ENCODE results near the gene SRGAP3. TPM values are rescaled to one million over a fixed set of nuclear protein-coding genes. Genes with fewer than 3 reads are reported as not detected.

The SRGAP3 gene
- total and polyA plus RNA-seq, 2 donors, result 3.9 to 4.4 TPM

DNA sequence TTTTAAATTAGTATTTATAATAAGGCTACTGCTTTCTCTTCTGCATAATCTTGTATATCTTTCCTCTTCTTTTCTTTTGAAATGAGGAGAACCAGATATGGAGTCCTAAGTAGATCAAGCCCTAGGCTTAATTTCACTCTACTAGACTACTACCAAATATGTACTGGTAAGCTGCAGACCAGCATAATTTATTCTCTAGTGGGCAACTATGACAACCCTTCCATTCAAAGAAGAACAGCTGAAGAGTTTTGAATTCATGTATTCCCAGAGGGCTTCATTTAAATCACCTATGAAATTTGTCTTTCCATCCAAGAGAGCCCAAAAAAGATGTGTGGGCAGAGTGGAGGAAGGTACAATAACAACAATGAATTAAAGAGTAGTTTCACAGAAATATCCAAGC lies 296.1 kb downstream of the SRGAP3 start:
- no peaks in the 10 kb centered on the region for H3K9me3 ChIP-seq (ENCODE audit: control insufficient read depth in 2 of 2, insufficient read depth in 1 of 2, low read length in 1 of 2)
- no peaks in the 10 kb centered on the region for H3K4me1 ChIP-seq (ENCODE audit: control insufficient read depth in 2 of 2, insufficient read depth in 2 of 2, low read length in 2 of 2)
- peaks cover 5 to 13% of the 10 kb centered on the region in 2 donors for H3K36me3 ChIP-seq (ENCODE audit: control insufficient read depth in 2 of 2, insufficient read depth in 2 of 2, low read length in 1 of 2)
- no peak overlapping the region for H3K4me3 ChIP-seq (ENCODE audit: low read length in 2 of 2)
- DNase-seq (ENCODE audit: low read depth in 6 of 9, low spot score in 9 of 9), result no peak
- H3K27me3 ChIP-seq (ENCODE audit: control insufficient read depth in 2 of 2, insufficient read depth in 1 of 2, low read length in 1 of 2), result no peaks in the 10 kb centered on the region
- H3K27ac ChIP-seq (ENCODE audit: low read depth in 1 of 2, low read length in 1 of 2), result no peak overlapping the region

DNA sequence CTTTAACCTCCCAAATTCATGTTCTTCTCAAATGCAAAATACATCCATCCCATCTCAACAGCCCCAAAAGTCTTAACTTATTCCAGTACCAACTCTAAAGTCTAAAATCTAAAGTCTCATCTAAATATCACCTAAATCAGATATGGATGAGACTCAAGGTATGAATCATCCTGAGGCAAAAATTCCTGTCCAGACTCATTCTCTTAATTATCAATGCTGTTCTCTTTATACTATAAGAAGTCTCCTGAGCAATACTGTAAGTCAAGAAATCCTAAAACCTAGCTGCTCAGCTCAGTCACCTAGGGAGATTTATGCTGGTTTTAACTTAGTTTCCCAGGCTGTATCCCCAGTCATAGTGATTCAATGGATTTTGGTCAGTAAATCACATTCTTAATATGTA lies 297.3 kb downstream of the SRGAP3 start:
- H3K4me1 ChIP-seq (ENCODE audit: control insufficient read depth in 2 of 2, insufficient read depth in 2 of 2, low read length in 2 of 2), result no peaks in the 10 kb centered on the region
- H3K36me3 ChIP-seq (ENCODE audit: control insufficient read depth in 2 of 2, insufficient read depth in 2 of 2, low read length in 1 of 2), result peaks cover 5 to 11% of the 10 kb centered on the region in 2 donors
- H3K27me3 ChIP-seq (ENCODE audit: control insufficient read depth in 2 of 2, insufficient read depth in 1 of 2, low read length in 1 of 2), result no peaks in the 10 kb centered on the region
- H3K4me3 ChIP-seq (ENCODE audit: low read length in 2 of 2), result no peak overlapping the region
- no peak for DNase-seq (ENCODE audit: low read depth in 6 of 9, low spot score in 9 of 9)
- H3K9me3 ChIP-seq (ENCODE audit: control insufficient read depth in 2 of 2, insufficient read depth in 1 of 2, low read length in 1 of 2), result no peaks in the 10 kb centered on the region
- H3K27ac ChIP-seq (ENCODE audit: low read depth in 1 of 2, low read length in 1 of 2), result no peak overlapping the region

DNA sequence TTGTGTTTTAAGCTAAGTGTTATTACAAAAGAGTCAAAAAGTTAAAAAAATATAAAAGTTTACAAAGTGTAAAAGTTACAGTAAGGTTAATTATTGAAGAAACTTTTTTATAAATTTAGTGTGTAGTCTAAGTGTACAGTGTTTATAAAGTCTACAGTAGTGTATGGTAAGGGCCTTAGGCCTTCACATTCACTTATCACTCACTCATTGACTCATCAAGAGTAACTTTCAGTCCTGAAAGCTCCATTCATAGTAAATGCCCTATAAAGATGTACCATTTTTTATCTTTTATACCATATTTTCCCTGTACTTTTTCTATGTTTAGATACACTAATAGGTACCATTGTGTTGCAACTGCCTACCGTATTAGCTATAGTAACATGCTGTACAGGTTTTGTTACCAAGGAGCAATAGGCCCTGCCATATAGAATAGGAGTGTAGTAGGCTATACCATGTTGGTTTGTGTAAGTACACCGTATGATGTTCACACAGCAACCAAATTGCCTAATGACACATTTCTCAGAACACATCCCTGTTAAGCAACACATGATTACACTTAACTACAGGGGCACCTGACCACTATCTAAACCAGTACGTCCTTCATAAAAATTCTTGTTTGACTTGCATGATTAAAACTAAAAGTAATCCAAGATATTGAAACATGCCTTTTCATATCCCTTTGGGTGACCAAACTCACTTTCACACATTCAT lies 303.4 kb downstream of the SRGAP3 start:
- 82% methylated on average over 3 of the region's 3 CpGs for WGBS
- no peak overlapping the region for H3K27ac ChIP-seq (ENCODE audit: low read depth in 1 of 2, low read length in 1 of 2)
- no peaks in the 10 kb centered on the region for H3K4me1 ChIP-seq (ENCODE audit: control insufficient read depth in 2 of 2, insufficient read depth in 2 of 2, low read length in 2 of 2)
- no peak overlapping the region for H3K4me3 ChIP-seq (ENCODE audit: low read length in 2 of 2)
- peaks cover 3 to 9% of the 10 kb centered on the region in 2 donors for H3K36me3 ChIP-seq (ENCODE audit: control insufficient read depth in 2 of 2, insufficient read depth in 2 of 2, low read length in 1 of 2)
- no peaks in the 10 kb centered on the region for H3K9me3 ChIP-seq (ENCODE audit: control insufficient read depth in 2 of 2, insufficient read depth in 1 of 2, low read length in 1 of 2)
- no peak for DNase-seq (ENCODE audit: low read depth in 6 of 9, low spot score in 9 of 9)
- H3K27me3 ChIP-seq (ENCODE audit: control insufficient read depth in 2 of 2, insufficient read depth in 1 of 2, low read length in 1 of 2), result no peaks in the 10 kb centered on the region

DNA sequence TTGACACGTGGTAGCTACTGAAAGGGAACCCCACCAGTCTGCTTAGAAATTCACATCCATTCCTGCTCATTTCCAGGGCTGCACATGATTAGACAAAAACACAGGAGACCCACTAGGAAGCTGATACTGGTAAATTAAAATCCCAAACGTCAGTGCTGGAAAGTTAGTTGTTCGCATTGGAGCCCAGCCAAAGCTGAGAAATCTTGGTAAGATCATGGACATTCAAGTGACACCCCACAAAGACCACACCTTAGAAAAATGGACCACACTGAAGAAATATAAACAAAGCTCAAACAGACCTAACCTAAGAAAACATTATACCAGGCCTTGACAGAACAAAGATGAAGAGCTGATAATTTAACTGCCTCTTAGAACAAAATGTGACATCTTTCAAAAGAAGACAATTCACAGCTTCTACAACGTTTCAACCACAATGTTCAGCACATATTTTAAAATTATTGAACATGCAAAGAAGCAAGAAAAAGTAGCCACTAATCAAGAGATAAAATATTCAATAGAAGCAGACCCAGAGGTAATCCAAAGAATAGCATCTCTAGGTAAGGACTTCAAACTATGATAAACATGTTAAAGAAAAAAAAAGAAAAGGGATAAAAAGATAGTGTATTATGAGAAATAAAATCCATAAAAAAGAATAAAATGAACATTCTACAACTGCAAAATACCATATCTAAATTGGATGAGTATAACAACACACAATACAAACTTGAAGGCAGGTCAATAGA lies 306.5 kb downstream of the SRGAP3 start:
- no peaks in the 10 kb centered on the region for H3K9me3 ChIP-seq (ENCODE audit: control insufficient read depth in 2 of 2, insufficient read depth in 1 of 2, low read length in 1 of 2)

GRCh38 chr3:8942115-8942514 lies 307.3 kb downstream of the SRGAP3 start:
- H3K27me3 ChIP-seq (ENCODE audit: control insufficient read depth in 2 of 2, insufficient read depth in 1 of 2, low read length in 1 of 2), result no peaks in the 10 kb centered on the region
- peaks cover 7 to 35% of the 10 kb centered on the region in 2 donors for H3K36me3 ChIP-seq (ENCODE audit: control insufficient read depth in 2 of 2, insufficient read depth in 2 of 2, low read length in 1 of 2)
- H3K4me1 ChIP-seq (ENCODE audit: control insufficient read depth in 2 of 2, insufficient read depth in 2 of 2, low read length in 2 of 2), result no peaks in the 10 kb centered on the region
- no peak overlapping the region for H3K27ac ChIP-seq (ENCODE audit: low read depth in 1 of 2, low read length in 1 of 2)
- no peak overlapping the region for H3K4me3 ChIP-seq (ENCODE audit: low read length in 2 of 2)
- no peaks in the 10 kb centered on the region for H3K9me3 ChIP-seq (ENCODE audit: control insufficient read depth in 2 of 2, insufficient read depth in 1 of 2, low read length in 1 of 2)
- WGBS, result 96% methylated on average over 4 of the region's 4 CpGs
- no peak for DNase-seq (ENCODE audit: low read depth in 6 of 9, low spot score in 9 of 9)

More for the DNA sequence above, 306.5 kb downstream of the SRGAP3 start:
- Histone ChIP-seq H3K4me3 (ENCODE audit: low read length in 2 of 2) (no peak overlapping the region), H3K4me1 (ENCODE audit: control insufficient read depth in 2 of 2, insufficient read depth in 2 of 2, low read length in 2 of 2) (no peaks in the 10 kb centered on the region), H3K27ac (ENCODE audit: low read depth in 1 of 2, low read length in 1 of 2) (no peak overlapping the region), H3K27me3 (ENCODE audit: control insufficient read depth in 2 of 2, insufficient read depth in 1 of 2, low read length in 1 of 2) (no peaks in the 10 kb centered on the region), H3K36me3 (ENCODE audit: control insufficient read depth in 2 of 2, insufficient read depth in 2 of 2, low read length in 1 of 2) (peaks cover 7 to 29% of the 10 kb centered on the region in 2 donors)
- DNase-seq (ENCODE audit: low read depth in 6 of 9, low spot score in 9 of 9), result no peak
- WGBS, result 95% methylated on average over 4 of the region's 4 CpGs

DNA sequence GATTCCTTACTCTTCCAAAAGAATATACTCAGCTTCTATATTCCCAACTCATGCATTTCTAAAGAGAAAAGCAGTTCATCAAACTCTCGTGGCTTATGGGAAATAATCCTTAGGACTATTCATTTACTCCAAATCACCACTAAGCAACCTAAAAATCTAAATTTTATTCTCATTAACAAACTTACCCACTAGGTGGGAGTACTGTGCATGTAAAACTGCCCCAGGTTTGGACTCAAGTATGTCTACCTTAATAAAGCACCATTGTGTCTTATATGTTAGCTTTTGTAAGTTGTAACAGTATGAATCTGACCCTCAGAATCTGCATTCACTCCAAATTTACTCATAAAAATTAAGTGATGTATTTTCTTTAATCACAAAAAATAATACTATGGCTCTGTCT lies 311.4 kb downstream of the SRGAP3 start:
- H3K4me3 ChIP-seq (ENCODE audit: low read length in 2 of 2), result no peak overlapping the region
- H3K27me3 ChIP-seq (ENCODE audit: control insufficient read depth in 2 of 2, insufficient read depth in 1 of 2, low read length in 1 of 2), result no peaks in the 10 kb centered on the region
- peaks cover 7 to 29% of the 10 kb centered on the region in 2 donors for H3K36me3 ChIP-seq (ENCODE audit: control insufficient read depth in 2 of 2, insufficient read depth in 2 of 2, low read length in 1 of 2)
- H3K27ac ChIP-seq (ENCODE audit: low read depth in 1 of 2, low read length in 1 of 2), result no peak overlapping the region
- DNase-seq (ENCODE audit: low read depth in 6 of 9, low spot score in 9 of 9), result peak in 1 of 9 donors; percentile 10
- WGBS, result 91% methylated on average over 1 of the region's 1 CpG
- H3K4me1 ChIP-seq (ENCODE audit: control insufficient read depth in 2 of 2, insufficient read depth in 2 of 2, low read length in 2 of 2), result no peaks in the 10 kb centered on the region
- H3K9me3 ChIP-seq (ENCODE audit: control insufficient read depth in 2 of 2, insufficient read depth in 1 of 2, low read length in 1 of 2), result no peaks in the 10 kb centered on the region

- DNase-seq (ENCODE audit: low read depth in 6 of 9, low spot score in 9 of 9), result no peak
- H3K4me1 ChIP-seq (ENCODE audit: control insufficient read depth in 2 of 2, insufficient read depth in 2 of 2, low read length in 2 of 2), result no peaks in the 10 kb centered on the region
These were observed 312.1 kb downstream of the SRGAP3 start for GRCh38 chr3:8937064-8938020.

DNA sequence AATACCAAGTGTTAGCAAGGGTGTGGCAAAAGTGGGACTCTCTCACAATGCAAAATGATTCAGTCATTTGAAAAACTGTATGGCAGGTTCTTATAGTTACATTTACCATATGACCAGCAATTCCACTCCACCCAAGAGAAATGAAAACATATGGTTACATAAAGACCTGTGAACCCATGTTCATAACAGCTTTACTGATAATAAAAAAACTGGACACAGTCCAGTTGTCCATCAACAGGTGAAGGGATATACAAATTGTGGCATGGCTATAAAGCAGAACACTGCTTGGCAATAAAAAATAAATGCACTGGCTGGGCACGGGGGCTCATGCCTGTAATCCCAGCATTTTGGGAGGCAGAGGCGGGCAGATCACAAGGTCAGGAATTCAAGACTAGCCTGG lies 316.9 kb downstream of the SRGAP3 start:
- Histone ChIP-seq H3K27me3 (ENCODE audit: control insufficient read depth in 2 of 2, insufficient read depth in 1 of 2, low read length in 1 of 2) (no peaks in the 10 kb centered on the region), H3K4me3 (ENCODE audit: low read length in 2 of 2) (no peak overlapping the region), H3K4me1 (ENCODE audit: control insufficient read depth in 2 of 2, insufficient read depth in 2 of 2, low read length in 2 of 2) (no peaks in the 10 kb centered on the region), H3K9me3 (ENCODE audit: control insufficient read depth in 2 of 2, insufficient read depth in 1 of 2, low read length in 1 of 2) (no peaks in the 10 kb centered on the region), H3K36me3 (ENCODE audit: control insufficient read depth in 2 of 2, insufficient read depth in 2 of 2, low read length in 1 of 2) (peaks cover 0 to 1% of the 10 kb centered on the region in 2 donors), H3K27ac (ENCODE audit: low read depth in 1 of 2, low read length in 1 of 2) (no peak overlapping the region)
- 98% methylated on average over 2 of the region's 2 CpGs for WGBS
- DNase-seq (ENCODE audit: low read depth in 6 of 9, low spot score in 9 of 9), result no peak

More at GRCh38 chr3:8937064-8938020, 312.1 kb downstream of the SRGAP3 start:
- H3K9me3 ChIP-seq (ENCODE audit: control insufficient read depth in 2 of 2, insufficient read depth in 1 of 2, low read length in 1 of 2), result no peaks in the 10 kb centered on the region
- H3K4me3 ChIP-seq (ENCODE audit: low read length in 2 of 2), result no peak overlapping the region
- peaks cover 7 to 29% of the 10 kb centered on the region in 2 donors for H3K36me3 ChIP-seq (ENCODE audit: control insufficient read depth in 2 of 2, insufficient read depth in 2 of 2, low read length in 1 of 2)
- WGBS, result 80% methylated on average over 6 of the region's 6 CpGs
- H3K27me3 ChIP-seq (ENCODE audit: control insufficient read depth in 2 of 2, insufficient read depth in 1 of 2, low read length in 1 of 2), result no peaks in the 10 kb centered on the region
- no peak overlapping the region for H3K27ac ChIP-seq (ENCODE audit: low read depth in 1 of 2, low read length in 1 of 2)

All from thymus (tissue), 11 donors.